Peyer's patch (tissue), 4 donors: ENCODE measurements around the gene CHD9. TPM values are rescaled to one million over a fixed set of nuclear protein-coding genes. Genes with fewer than 3 reads are reported as not detected.

ENCODE experiments used
- DNase-seq, 3 donors: peaks; one replicate each; pipeline ENCODE4 v3.0.0-alpha.2; 2017 to 2019
- H3K27ac ChIP-seq, 4 donors: fragments of 200-600 bp; sonication (generic); one replicate each; pipeline ENCODE4 v1.5.1; 2016 to 2019
- H3K27me3 ChIP-seq, 2 donors: fragments of 200-600 bp; sonication (generic); one replicate each; pipeline ENCODE4 v1.5.1; 2019
- H3K36me3 ChIP-seq, 3 donors: fragments of 200-600 bp; sonication (generic); one replicate each; pipeline ENCODE4 v1.5.1; 2016 to 2019
- H3K4me1 ChIP-seq, 4 donors: fragments of 200-600 bp; sonication (generic); one replicate each; pipeline ENCODE4 v1.5.1; 2016 to 2019
- H3K4me3 ChIP-seq, 4 donors: fragments of 200-600 bp; sonication (generic); 1 replicate in 3 of 4; 2 replicates in 1 of 4; pipeline ENCODE4 v1.5.1; 2016 to 2019; ENCODE audit warnings: mild to moderate bottlenecking in 1 of 4
- H3K9me3 ChIP-seq, 4 donors: fragments of 200-600 bp; sonication (generic); one replicate each; pipeline ENCODE4 v1.5.1; 2016 to 2019; ENCODE audit warnings: mild to moderate bottlenecking in 1 of 4
- CTCF ChIP-seq, 6 experiments: fragments of 450-650 bp in 4 of 6; fragments of 200-600 bp in 2 of 6; sonication (generic) in 1 of 6; IDR thresholded peaks; one replicate each; pipeline ENCODE4 v1.5.1; 2017 to 2019; ENCODE audit warnings: antibody characterized with exemption in 6 of 6, mild to moderate bottlenecking in 3 of 6, moderate library complexity in 1 of 6
- POLR2A ChIP-seq, 2 donors: fragments of 450-650 bp; IDR thresholded peaks; one replicate each; pipeline ENCODE4 v1.5.1; 2017; ENCODE audit warnings: antibody characterized with exemption in 2 of 2, mild to moderate bottlenecking in 2 of 2, moderate library complexity in 2 of 2
- total RNA-seq, 4 donors: library from RNA; depleted of rRNA; stranded (reverse); fragments of >200 nt; gene quantifications; one replicate each; pipeline ENCODE4 v1.1.0, GENCODE V29; 2016

The CHD9 gene
- total RNA-seq, 4 donors from 2014 or later: 48.4 to 187 (median 79.3) TPM

- Histone ChIP-seq H3K27ac (no peak overlapping the region), H3K36me3 (no peaks in the 10 kb centered on the region), H3K4me1 (no peaks in the 10 kb centered on the region), H3K9me3 (no peaks in the 10 kb centered on the region), H3K4me3 (no peak overlapping the region), H3K27me3 (no peaks in the 10 kb centered on the region)
- TF ChIP-seq CTCF (IDR thresholded peaks at IDR 0.05) (no peak), POLR2A (IDR thresholded peaks at IDR 0.05) (no peak)
- DNase-seq: no peak
Observed at GRCh38 chr16:53357955-53358354, 303.2 kb downstream of the CHD9 start.

GRCh38 chr16:53358884-53359283 is 304.1 kb downstream of the CHD9 start:
- DNase-seq: no peak
- Histone ChIP-seq H3K27ac (no peak overlapping the region), H3K4me1 (no peaks in the 10 kb centered on the region), H3K4me3 (no peak overlapping the region), H3K9me3 (no peaks in the 10 kb centered on the region), H3K36me3 (no peaks in the 10 kb centered on the region), H3K27me3 (no peaks in the 10 kb centered on the region)
- no peak for TF ChIP-seq POLR2A (IDR thresholded peaks at IDR 0.05)
- TF ChIP-seq CTCF (IDR thresholded peaks at IDR 0.05): no peak

- DNase-seq: no peak
- peaks cover 0 to 7% (median 0%) of the 10 kb centered on the region in 4 donors for H3K4me1 ChIP-seq
- peaks cover 0 to 3% of the 10 kb centered on the region in 2 donors for H3K27me3 ChIP-seq
- no peaks in the 10 kb centered on the region for H3K36me3 ChIP-seq
- H3K27ac ChIP-seq: no peak overlapping the region
- TF ChIP-seq POLR2A (IDR thresholded peaks at IDR 0.05): no peak
- TF ChIP-seq CTCF (IDR thresholded peaks at IDR 0.05): no peak
- no peak overlapping the region for H3K4me3 ChIP-seq
- H3K9me3 ChIP-seq: no peaks in the 10 kb centered on the region
Observed at GRCh38 chr16:53369921-53370320, 315.1 kb downstream of the CHD9 start.

GRCh38 chr16:53370827-53371226 is 316.0 kb downstream of the CHD9 start:
- no peaks in the 10 kb centered on the region for H3K9me3 ChIP-seq
- H3K4me3 ChIP-seq: no peak overlapping the region
- DNase-seq: no peak
- TF ChIP-seq POLR2A (IDR thresholded peaks at IDR 0.05) (no peak), CTCF (IDR thresholded peaks at IDR 0.05) (no peak)
- H3K4me1 ChIP-seq: peaks cover 0 to 7% (median 0%) of the 10 kb centered on the region in 4 donors
- H3K36me3 ChIP-seq: no peaks in the 10 kb centered on the region
- no peak overlapping the region for H3K27ac ChIP-seq
- peaks cover 0 to 3% of the 10 kb centered on the region in 2 donors for H3K27me3 ChIP-seq

- DNase-seq: peak; percentile 43 to 88 (median 86)
Observed at GRCh38 chr16:53372992-53373871, 318.4 kb downstream of the CHD9 start.

More at GRCh38 chr16:53372992-53373871, 318.4 kb downstream of the CHD9 start:
- Histone ChIP-seq H3K9me3 (no peaks in the 10 kb centered on the region), H3K4me1 (peaks cover 0 to 7% (median 0%) of the 10 kb centered on the region in 4 donors), H3K36me3 (no peaks in the 10 kb centered on the region), H3K27ac (peak overlapping the region in 2 of 4 donors; percentile 58 to 69), H3K27me3 (peaks cover 0 to 3% of the 10 kb centered on the region in 2 donors), H3K4me3 (peak overlapping the region; percentile 16 to 48 (median 34))
- peak in 2 of 6 experiments; percentile 15 to 16 for TF ChIP-seq CTCF (IDR thresholded peaks at IDR 0.05)
- peak in 1 of 2 donors; percentile 22 for TF ChIP-seq POLR2A (IDR thresholded peaks at IDR 0.05)
